Psoas muscle (tissue), 8 donors: ENCODE data around the gene SLC1A2. TPM values are rescaled to one million over a fixed set of nuclear protein-coding genes. Genes with fewer than 3 reads are reported as not detected.

Experiments
- ATAC-seq, 4 donors: fragments of 200-7000 bp; cut with Tn5 transposase; one replicate each; pipeline ENCODE4 v1.9.1; 2020; ENCODE audit warnings: moderate library complexity in 3 of 4, mild to moderate bottlenecking in 2 of 4
- DNase-seq, 2 donors: peaks; one replicate each; pipeline ENCODE4 v3.0.0-alpha.2; 2020
- H3K27ac ChIP-seq: fragments of 200-600 bp; one replicate; pipeline ENCODE4 v1.8.0; 2022
- H3K27me3 ChIP-seq, 3 donors: fragments of 200-600 bp in 1 of 3; one replicate each; pipeline versions ENCODE4 v1.6.1 to v1.8.0; 2013 to 2022; ENCODE audit warnings: low read length in 2 of 3, mild to moderate bottlenecking in 2 of 3, moderate library complexity in 1 of 3; ENCODE audit not compliant: insufficient read depth in 3 of 3
- H3K36me3 ChIP-seq, 2 donors: fragments of 200-600 bp in 1 of 2; one replicate each; pipeline versions ENCODE4 v1.6.1 to v1.8.0; 2013 to 2022; ENCODE audit warnings: low read depth in 1 of 2, mild to moderate bottlenecking in 1 of 2, moderate library complexity in 1 of 2; ENCODE audit not compliant: insufficient read depth in 1 of 2
- H3K4me1 ChIP-seq: fragments of 200-600 bp; one replicate; pipeline ENCODE4 v1.8.0; 2022
- H3K4me3 ChIP-seq: fragments of 200-600 bp; one replicate; pipeline ENCODE4 v1.8.0; 2022; ENCODE audit warnings: mild to moderate bottlenecking
- H3K9me3 ChIP-seq: fragments of 200-600 bp; one replicate; pipeline ENCODE4 v1.8.0; 2022
- CTCF ChIP-seq: fragments of 200-600 bp; IDR thresholded peaks from one replicate; pipeline ENCODE4 v1.8.0; 2022; ENCODE audit warnings: antibody characterized with exemption
- WGBS, 3 donors: extraction: QIAGEN DNeasy Blood & Tissue Kit; methylation state at CpG; one replicate each; pipeline versions ENCODE4 v1.1.6 to v1.1.7; 2013; 5-methylcytosine and 5-hydroxymethylcytosine counted together
- intact Hi-C, 2 donors: fragments of 100-400 bp; cut with DNase I; formaldehyde crosslinking; loops; one replicate each; pipeline versions ENCODE4 v1.11.0 to v1.14.2; 2022
- polyA plus RNA-seq, 3 donors: library from polyadenylated mRNA; stranded (reverse); fragments of 200-250 nt; gene quantifications; one replicate each; pipeline ENCODE4 v1.2.3, GENCODE V29; 2013
- total RNA-seq, 4 donors: library from RNA; stranded (reverse); fragmentation: NEBNext Ultra II Directional in 2 of 4; extraction: Animal tissue kit (Norgen Biotek cat#: 25700) in 2 of 4; gene quantifications; one replicate each; pipeline versions ENCODE4 v1.2.1 to v1.2.4, GENCODE V29; 2021 to 2023
- donor health status: healthy with polysubstance abuse.
- donor health status: DM: no; HTN: no; CAD: no; lungs with moderate emphysema.
- donor health status: Bipolar disorder and iron deficiency.
- donor health status: healthy.
- donor health status: DM: yes; HTN: yes; CAD: no.
- donor health status: DM: no; HTN: no; CAD: no.
- donor health status: DM: no; HTN: no; CAD: no.
- donor health status: DM: yes; HTN: yes; CAD: no.

Gene SLC1A2
- total and polyA plus RNA-seq, 7 donors, result 0.05 to 2.0 (median 0.35) TPM

- Histone ChIP-seq H3K27ac (no peak overlapping the region), H3K4me3 (no peak overlapping the region), H3K27me3 (no peaks in the 10 kb centered on the region), H3K4me1 (peaks cover 10% of the 10 kb centered on the region), H3K36me3 (no peaks in the 10 kb centered on the region), H3K9me3 (no peaks in the 10 kb centered on the region)
- no peak for TF ChIP-seq CTCF
- WGBS, 3 donors, result 27 to 39% (median 28%) methylated on average over 3 of the region's 3 CpGs
- ATAC-seq (no peak), DNase-seq (peak in 1 of 2 donors; percentile 35)
- intact Hi-C loops, result no loop called here
Observed at GRCh38 chr11:35359321-35360054, 59.9 kb downstream of the SLC1A2 start.

DNA sequence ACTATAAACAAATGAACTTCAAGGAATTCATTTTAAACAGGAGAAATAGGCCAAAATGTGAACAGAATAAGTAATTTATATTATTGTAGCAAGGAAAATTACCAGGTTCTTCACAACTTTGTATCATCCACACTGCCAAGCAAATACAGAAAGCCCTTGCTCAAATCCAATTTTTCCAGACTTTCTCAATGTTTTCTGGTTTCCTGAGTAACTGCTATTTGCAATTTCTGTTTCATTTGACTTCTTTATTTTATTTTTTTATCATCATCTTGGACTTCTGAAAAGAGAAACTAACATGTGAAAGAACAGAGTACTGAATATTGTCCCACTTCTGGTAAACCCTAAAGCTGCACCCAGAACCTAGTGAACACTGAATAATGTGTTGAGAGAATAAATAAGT, 61.0 kb downstream of the SLC1A2 start:
- H3K4me1 ChIP-seq, result peaks cover 5% of the 10 kb centered on the region
- TF ChIP-seq CTCF, result no peak
- intact Hi-C loops, result no loop called here
- no peaks in the 10 kb centered on the region for H3K36me3 ChIP-seq
- H3K9me3 ChIP-seq, result no peaks in the 10 kb centered on the region
- ATAC-seq (no peak), DNase-seq (no peak)
- H3K27ac ChIP-seq, result no peak overlapping the region
- no peaks in the 10 kb centered on the region for H3K27me3 ChIP-seq
- no peak overlapping the region for H3K4me3 ChIP-seq

- H3K4me3 ChIP-seq, result no peak overlapping the region
- no peaks in the 10 kb centered on the region for H3K9me3 ChIP-seq
- 63 to 83% (median 69%) methylated on average over 5 of the region's 5 CpGs for WGBS, 3 donors
- no peak overlapping the region for H3K27ac ChIP-seq
- H3K27me3 ChIP-seq, result no peaks in the 10 kb centered on the region
- no peak for DNase-seq
- no peaks in the 10 kb centered on the region for H3K36me3 ChIP-seq
- TF ChIP-seq CTCF, result no peak
- ATAC-seq, result no peak
- intact Hi-C loops, result no loop called here
- peaks cover under 1% of the 10 kb centered on the region for H3K4me1 ChIP-seq
Observed at GRCh38 chr11:35357923-35358322, 61.4 kb downstream of the SLC1A2 start.

GRCh38 chr11:35355102-35355749, 64.1 kb downstream of the SLC1A2 start:
- H3K9me3 ChIP-seq, result no peaks in the 10 kb centered on the region
- DNase-seq, result no peak
- H3K4me3 ChIP-seq, result no peak overlapping the region
- 91 to 93% (median 92%) methylated on average over 5 of the region's 5 CpGs for WGBS, 3 donors
- peaks cover 4% of the 10 kb centered on the region for H3K4me1 ChIP-seq
- no peaks in the 10 kb centered on the region for H3K36me3 ChIP-seq
- ATAC-seq, result no peak
- no peak overlapping the region for H3K27ac ChIP-seq
- H3K27me3 ChIP-seq, result no peaks in the 10 kb centered on the region
- TF ChIP-seq CTCF, result no peak
- intact Hi-C loops, result no loop called here
